H1 (cell line): Measurements from ENCODE around the gene CDKN2C. TPM values are rescaled to one million over a fixed set of nuclear protein-coding genes. Genes with fewer than 3 reads are reported as not detected.

Experiments used
- CTCF ChIA-PET: fragments of 300-600 bp; sonication (Branson Sonifier 250); formaldehyde crosslinking; loops from one replicate; lab custom pipeline; 2021; ENCODE audit not compliant: partially characterized antibody; lab: Charles Lee
- POLR2A ChIA-PET: fragments of 300-600 bp; sonication (Branson Sonifier 250); formaldehyde crosslinking; loops from one replicate; lab custom pipeline; 2021; ENCODE audit warnings: inconsistent platforms; ENCODE audit not compliant: partially characterized antibody; lab: Charles Lee
- DNase-seq, 2 experiments: peaks; one replicate each; pipeline versions ENCODE4 v3.0.0 to v3.0.0-alpha.2; 2010 to 2022; ENCODE audit warnings: low spot score in 2 of 2, low read depth in 1 of 2, mixed read lengths in 1 of 2
- FAIRE-seq: peaks from 2 replicates; lab custom pipeline; 2011; peaks lifted over from hg19 to GRCh38; lab: Jason Lieb, UNC
- H2AFZ ChIP-seq: 2 replicates; pipeline ENCODE4 v1.8.1; 2012; ENCODE audit warnings: low read length, inconsistent platforms
- H2AK5ac ChIP-seq: 2 replicates; pipeline ENCODE4 v1.6.1; 2013; ENCODE audit warnings: low read depth, low read length
- H2BK120ac ChIP-seq: replicated peaks from 2 replicates; pipeline ENCODE3; 2013; ENCODE audit warnings: low read depth, low read length, inconsistent platforms
- H2BK12ac ChIP-seq: 2 replicates; pipeline ENCODE4 v1.6.1; 2013; ENCODE audit warnings: low read depth, low read length
- H2BK15ac ChIP-seq: 2 replicates; pipeline ENCODE4 v1.6.1; 2013; ENCODE audit warnings: low read length
- H2BK20ac ChIP-seq: 2 replicates; pipeline ENCODE4 v1.6.1; 2013; ENCODE audit warnings: low read length
- H2BK5ac ChIP-seq: 2 replicates; pipeline ENCODE4 v1.6.1; 2013; ENCODE audit warnings: low read depth, low read length
- H3K14ac ChIP-seq: 2 replicates; pipeline ENCODE4 v1.6.1; 2013; ENCODE audit warnings: inconsistent platforms; ENCODE audit not compliant: insufficient read length
- H3K18ac ChIP-seq: 2 replicates; pipeline ENCODE4 v1.6.1; 2013; ENCODE audit warnings: low read length; ENCODE audit errors: extremely low read depth
- H3K23ac ChIP-seq: 2 replicates; pipeline ENCODE4 v1.6.1; 2013; ENCODE audit warnings: inconsistent platforms; ENCODE audit not compliant: insufficient read length
- H3K23me2 ChIP-seq: 2 replicates; pipeline ENCODE4 v1.6.1; 2013; ENCODE audit warnings: low read depth, low read length
- H3K27ac ChIP-seq: 2 replicates; pipeline ENCODE4 v1.6.1; 2011; ENCODE audit warnings: low read depth, low read length, inconsistent platforms
- H3K27me3 ChIP-seq, 4 experiments: replicated peaks in 1 of 4; 1 replicate in 1 of 4; 2 replicates in 3 of 4; pipeline versions ENCODE4 v1.6.1 to v1.8.1; 2011 to 2013; ENCODE audit warnings: low read length in 3 of 4, mild to moderate bottlenecking in 3 of 4, inconsistent platforms in 2 of 4, mixed read lengths in 2 of 4, moderate library complexity in 1 of 4; ENCODE audit not compliant: control insufficient read depth in 3 of 4, insufficient read depth in 3 of 4; ENCODE audit errors: extremely low read depth in 1 of 4
- H3K36me3 ChIP-seq, 4 experiments: 2 replicates each; pipeline versions ENCODE4 v1.6.1 to v1.8.1; 2011 to 2013; ENCODE audit warnings: mild to moderate bottlenecking in 4 of 4, low read length in 3 of 4, moderate library complexity in 2 of 4, control low read depth in 1 of 4, inconsistent platforms in 1 of 4; ENCODE audit not compliant: insufficient read depth in 4 of 4, control insufficient read depth in 2 of 4
- H3K4ac ChIP-seq: replicated peaks from 2 replicates; pipeline ENCODE3; 2013; ENCODE audit warnings: low read length, low read depth, mixed read lengths, inconsistent platforms; ENCODE audit not compliant: insufficient read length
- H3K4me1 ChIP-seq, 4 experiments: replicated peaks in 1 of 4; 1 replicate in 1 of 4; 2 replicates in 3 of 4; pipeline versions ENCODE4 v1.6.1 to v1.8.1; 2011 to 2013; ENCODE audit warnings: low read length in 3 of 4, inconsistent platforms in 2 of 4, mixed read lengths in 1 of 4; ENCODE audit not compliant: insufficient read depth in 4 of 4, control insufficient read depth in 3 of 4
- H3K4me2 ChIP-seq, 2 experiments: 2 replicates each; pipeline versions ENCODE4 v1.6.1 to v1.8.1; 2011 to 2013; ENCODE audit warnings: low read depth in 2 of 2, low read length in 2 of 2, control low read depth in 1 of 2, inconsistent platforms in 1 of 2, mild to moderate bottlenecking in 1 of 2; ENCODE audit not compliant: insufficient read depth in 1 of 2
- H3K4me3 ChIP-seq, 4 experiments: fragments of 200-600, 300-600 bp in 1 of 4; sonication (generic), shearing (Covaris generic), sonication (Bioruptor Twin) in 1 of 4; 2 replicates each; pipeline versions ENCODE4 v1.5.1 to v1.8.1; 2011 to 2016; ENCODE audit warnings: low read length in 4 of 4, low read depth in 3 of 4, control low read depth in 2 of 4, inconsistent platforms in 2 of 4, mild to moderate bottlenecking in 2 of 4, mixed read lengths in 1 of 4, moderate library complexity in 1 of 4; ENCODE audit not compliant: insufficient read depth in 2 of 4; ENCODE audit errors: extremely low read depth in 1 of 4
- H3K56ac ChIP-seq: replicated peaks from 2 replicates; pipeline ENCODE3; 2013; ENCODE audit warnings: low read depth, mild to moderate bottlenecking, mixed read lengths, low read length, inconsistent platforms; ENCODE audit not compliant: insufficient read length
- H3K79me1 ChIP-seq: 2 replicates; pipeline ENCODE4 v1.6.1; 2013; ENCODE audit warnings: low read depth, low read length, control low read depth
- H3K79me2 ChIP-seq, 2 experiments: 2 replicates each; pipeline versions ENCODE4 v1.6.1 to v1.8.1; 2012 to 2013; ENCODE audit warnings: low read length in 2 of 2, mild to moderate bottlenecking in 2 of 2, inconsistent platforms in 1 of 2; ENCODE audit not compliant: insufficient read depth in 2 of 2, control insufficient read depth in 1 of 2
- H3K9ac ChIP-seq, 4 experiments: replicated peaks in 1 of 4; 1 replicate in 1 of 4; 2 replicates in 3 of 4; pipeline versions ENCODE4 v1.6.1 to v1.8.1; 2011 to 2013; ENCODE audit warnings: low read depth in 3 of 4, low read length in 3 of 4, control low read depth in 2 of 4, mild to moderate bottlenecking in 2 of 4, moderate library complexity in 2 of 4, inconsistent platforms in 1 of 4; ENCODE audit errors: extremely low read depth in 1 of 4
- H3K9me3 ChIP-seq, 2 experiments: 2 replicates each; pipeline versions ENCODE4 v1.6.1 to v1.8.1; 2012 to 2013; ENCODE audit warnings: mild to moderate bottlenecking in 2 of 2, moderate library complexity in 2 of 2, control low read depth in 1 of 2, inconsistent platforms in 1 of 2, low read depth in 1 of 2, low read length in 1 of 2, mixed read lengths in 1 of 2; ENCODE audit not compliant: insufficient read depth in 2 of 2
- H4K20me1 ChIP-seq, 2 experiments: replicated peaks in 1 of 2; 2 replicates each; pipeline versions ENCODE3 to v1.8.1; 2011 to 2013; ENCODE audit warnings: inconsistent platforms in 2 of 2, low read length in 2 of 2, mild to moderate bottlenecking in 1 of 2; ENCODE audit not compliant: insufficient read depth in 2 of 2, control insufficient read depth in 1 of 2
- H4K5ac ChIP-seq: 2 replicates; pipeline ENCODE4 v1.6.1; 2013; ENCODE audit warnings: low read length, low read depth, mixed read lengths, inconsistent platforms; ENCODE audit not compliant: insufficient read length
- H4K8ac ChIP-seq: 2 replicates; pipeline ENCODE4 v1.8.0; 2013; ENCODE audit warnings: mild to moderate bottlenecking, moderate library complexity, low read length, inconsistent platforms; ENCODE audit not compliant: insufficient read depth; ENCODE audit errors: extremely low read depth
- H4K91ac ChIP-seq: replicated peaks from 2 replicates; pipeline ENCODE3; 2013; ENCODE audit warnings: low read length, mixed read lengths, inconsistent platforms; ENCODE audit not compliant: insufficient read length
- BACH1 ChIP-seq: IDR thresholded peaks from 2 replicates; pipeline ENCODE4 v1.6.1; 2012; ENCODE audit warnings: low read length, improper control_type of control experiment
- CBX8 ChIP-seq: fragments of 300-800, 300-1000 bp; sonication (generic); IDR thresholded peaks from 2 replicates; pipeline ENCODE4 v1.7.1; 2016; ENCODE audit warnings: low read depth, low read length, borderline replicate concordance
- CHD1 ChIP-seq: IDR thresholded peaks from 2 replicates; pipeline ENCODE4 v1.6.1; 2012; ENCODE audit warnings: low read depth, low read length, improper control_type of control experiment
- JUN ChIP-seq: IDR thresholded peaks from 2 replicates; pipeline ENCODE4 v1.6.1; 2011; ENCODE audit warnings: low read depth, mild to moderate bottlenecking, improper control_type of control experiment, low read length
- PHF8 ChIP-seq: fragments of 200-600 bp; sonication (generic); conservative IDR thresholded peaks from 2 replicates; pipeline ENCODE4 v1.7.1; 2012; ENCODE audit warnings: low read depth, mild to moderate bottlenecking, inconsistent platforms, low read length, moderate library complexity
- POU5F1 ChIP-seq: IDR thresholded peaks from 2 replicates; pipeline ENCODE4 v1.6.1; 2011; ENCODE audit warnings: low read depth, mild to moderate bottlenecking, low read length, moderate library complexity
- RBBP5 ChIP-seq: IDR thresholded peaks from 2 replicates; pipeline ENCODE4 v1.7.1; 2012; ENCODE audit warnings: low read depth, mild to moderate bottlenecking, inconsistent platforms, low read length, moderate library complexity, borderline replicate concordance
- SRF ChIP-seq: IDR thresholded peaks from 2 replicates; pipeline ENCODE4 v1.6.1; 2011; ENCODE audit warnings: mild to moderate bottlenecking, low read depth, low read length, moderate library complexity
- TAF1 ChIP-seq: IDR thresholded peaks from 2 replicates; pipeline ENCODE4 v1.6.1; 2011; ENCODE audit warnings: mild to moderate bottlenecking, low read depth, low read length
- WGBS, 2 experiments: shearing (Covaris generic) in 1 of 2; methylation state at CpG; one replicate each; pipeline versions ENCODE4 v1.1.6 to v1.1.7; 2013 to 2015; ENCODE audit warnings: low lambda C conversion rate in 2 of 2, mixed read lengths in 2 of 2, inconsistent platforms in 1 of 2, low coverage in 1 of 2, missing lambda C conversion rate in 1 of 2; ENCODE audit not compliant: insufficient replicate concordance in 2 of 2, insufficient coverage in 1 of 2, insufficient read length in 1 of 2; ENCODE audit errors: extremely low coverage in 1 of 2, missing lambda C conversion rate in 1 of 2; 5-methylcytosine and 5-hydroxymethylcytosine counted together
- polyA plus RNA-seq, 7 experiments: library from polyadenylated mRNA; depleted of rRNA in 3 of 7; stranded (reverse) in 5 of 7; unstranded in 2 of 7; fragments of >200 nt in 5 of 7; fragments of 200-250 nt in 2 of 7; gene quantifications; 1 replicate in 5 of 7; 2 replicates in 1 of 7; 4 replicates in 1 of 7; pipeline versions ENCODE4 v1.2.1 to v1.2.3, GENCODE V29; 2011 to 2013; ENCODE audit warnings: missing spikeins in 2 of 7, mixed read lengths in 2 of 7
- total RNA-seq: library from RNA; stranded (reverse); fragmentation: NEBNext Ultra II Directional; extraction: Animal tissue kit (Norgen Biotek cat#: 25700); gene quantifications from 2 replicates; pipeline ENCODE4 v1.2.1, GENCODE V29; 2021
- TF ChIP-seq, protein P1 (sequence below), 3 experiments: IDR thresholded peaks; 1 replicate in 2 of 3; 2 replicates in 1 of 3; pipeline versions ENCODE4 v1.5.1 to v1.6.1; 2011; ENCODE audit warnings: low read length in 3 of 3, mild to moderate bottlenecking in 3 of 3, inconsistent platforms in 2 of 3, low read depth in 1 of 3, moderate library complexity in 1 of 3; ENCODE audit not compliant: insufficient read depth in 1 of 3; ENCODE audit errors: control extremely low read depth in 1 of 3
- TF ChIP-seq, protein P2 (sequence below): IDR thresholded peaks from 2 replicates; pipeline ENCODE4 v1.6.1; 2011; ENCODE audit warnings: low read depth, mild to moderate bottlenecking, low read length; ENCODE audit not compliant: insufficient read depth

Gene CDKN2C
- total and polyA plus RNA-seq, 2 of the 8 experiments (the other 6 are each of a cell fraction or from before 2014, with no cell fraction given): not detected

DNA sequence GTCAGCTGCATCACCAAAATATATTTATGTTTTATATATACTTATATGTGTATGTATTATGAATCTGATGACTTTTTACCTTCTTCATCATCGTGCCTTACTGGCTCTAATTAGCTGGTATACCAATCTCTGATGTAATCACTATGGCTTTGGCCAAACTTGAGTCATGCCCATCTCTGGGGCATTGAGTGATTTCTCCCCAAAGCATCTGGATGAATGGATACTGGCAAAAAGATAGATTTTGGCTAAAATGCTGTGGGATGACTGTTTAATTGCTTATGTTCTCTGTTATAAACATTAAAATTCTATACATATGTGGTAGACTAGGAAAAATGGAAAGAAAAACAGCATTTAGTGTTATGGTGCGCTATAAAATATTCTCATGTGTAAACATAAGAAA, 19.6 kb downstream of the CDKN2C start:
- Histone ChIP-seq H4K20me1 (no peaks in the 10 kb centered on the region), H4K8ac (no peak overlapping the region), H3K18ac (no peak overlapping the region), H3K14ac (no peak overlapping the region), H3K4me2 (no peak overlapping the region), H3K56ac (no peak overlapping the region), H2BK15ac (no peak overlapping the region), H3K23ac (no peak overlapping the region), H3K27ac (no peak overlapping the region), H2BK12ac (no peak overlapping the region), H3K4me3 (no peak overlapping the region), H3K36me3 (no peaks in the 10 kb centered on the region), H2AK5ac (no peak overlapping the region), H3K23me2 (no peaks in the 10 kb centered on the region), H4K91ac (no peak overlapping the region), H3K4ac (no peak overlapping the region), H3K79me1 (no peaks in the 10 kb centered on the region), H3K4me1 (no peaks in the 10 kb centered on the region), H2BK20ac (no peak overlapping the region), H3K9ac (no peak overlapping the region), H3K9me3 (no peaks in the 10 kb centered on the region), H2BK5ac (no peak overlapping the region), H2BK120ac (no peak overlapping the region), H2AFZ (no peak overlapping the region), H3K79me2 (no peaks in the 10 kb centered on the region), H3K27me3 (no peaks in the 10 kb centered on the region; a peak in 1 of 7 replicates), H4K5ac (no peak overlapping the region)
- CTCF ChIA-PET: interaction anchor here (1.0 kb wide), 1 partner anchor 202 kb away, joined by 3 read pairs; no protein-coding TSS in a partner anchor
- no peak for DNase-seq
- POLR2A ChIA-PET: no interaction called here
- FAIRE-seq: no peak
- 89% methylated on average over 2 of the region's 2 CpGs; no CpG with 5 or more reads in 1 of the 2 experiments for WGBS, 2 experiments
- no peak for TF ChIP-seq CBX8
- no peak for TF ChIP-seq JUN
- TF ChIP-seq POU5F1: no peak
- TF ChIP-seq, protein P1, sequence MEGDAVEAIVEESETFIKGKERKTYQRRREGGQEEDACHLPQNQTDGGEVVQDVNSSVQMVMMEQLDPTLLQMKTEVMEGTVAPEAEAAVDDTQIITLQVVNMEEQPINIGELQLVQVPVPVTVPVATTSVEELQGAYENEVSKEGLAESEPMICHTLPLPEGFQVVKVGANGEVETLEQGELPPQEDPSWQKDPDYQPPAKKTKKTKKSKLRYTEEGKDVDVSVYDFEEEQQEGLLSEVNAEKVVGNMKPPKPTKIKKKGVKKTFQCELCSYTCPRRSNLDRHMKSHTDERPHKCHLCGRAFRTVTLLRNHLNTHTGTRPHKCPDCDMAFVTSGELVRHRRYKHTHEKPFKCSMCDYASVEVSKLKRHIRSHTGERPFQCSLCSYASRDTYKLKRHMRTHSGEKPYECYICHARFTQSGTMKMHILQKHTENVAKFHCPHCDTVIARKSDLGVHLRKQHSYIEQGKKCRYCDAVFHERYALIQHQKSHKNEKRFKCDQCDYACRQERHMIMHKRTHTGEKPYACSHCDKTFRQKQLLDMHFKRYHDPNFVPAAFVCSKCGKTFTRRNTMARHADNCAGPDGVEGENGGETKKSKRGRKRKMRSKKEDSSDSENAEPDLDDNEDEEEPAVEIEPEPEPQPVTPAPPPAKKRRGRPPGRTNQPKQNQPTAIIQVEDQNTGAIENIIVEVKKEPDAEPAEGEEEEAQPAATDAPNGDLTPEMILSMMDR (IDR thresholded peaks at IDR 0.05; ENCODE audit: control extremely low read depth in 1 of 3, insufficient read depth in 1 of 3, low read depth in 1 of 3, low read length in 3 of 3): no peak
- TF ChIP-seq TAF1: no peak
- TF ChIP-seq, protein P2, sequence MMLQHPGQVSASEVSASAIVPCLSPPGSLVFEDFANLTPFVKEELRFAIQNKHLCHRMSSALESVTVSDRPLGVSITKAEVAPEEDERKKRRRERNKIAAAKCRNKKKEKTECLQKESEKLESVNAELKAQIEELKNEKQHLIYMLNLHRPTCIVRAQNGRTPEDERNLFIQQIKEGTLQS: no peak
- no peak for TF ChIP-seq PHF8
- no peak for TF ChIP-seq BACH1
- no peak for TF ChIP-seq SRF
- TF ChIP-seq RBBP5: no peak
- no peak for TF ChIP-seq CHD1
